Stomach (tissue), 4 donors: ENCODE measurements around the gene ATF5.

ENCODE experiments used
- EP300 ChIP-seq: sonication (generic); formaldehyde crosslinking; IDR thresholded peaks from one replicate; pipeline ENCODE4 v1.6.1; 2017; ENCODE audit warnings: antibody characterized with exemption
- POLR2A ChIP-seq, 4 donors: fragments of 450-650 bp; IDR thresholded peaks; one replicate each; pipeline ENCODE4 v1.6.1; 2016; ENCODE audit warnings: antibody characterized with exemption in 4 of 4, control low read depth in 2 of 4, mild to moderate bottlenecking in 1 of 4, moderate library complexity in 1 of 4
- POLR2AphosphoS5 ChIP-seq, 3 donors: sonication (generic); formaldehyde crosslinking; IDR thresholded peaks; one replicate each; pipeline ENCODE4 v1.6.1; 2016; ENCODE audit warnings: antibody characterized with exemption in 3 of 3
- TF ChIP-seq, protein P1 (sequence below), 7 experiments: fragments of 450-650 bp in 4 of 7; fragments of 200-600 bp in 3 of 7; sonication (generic) in 3 of 7; IDR thresholded peaks; one replicate each; pipeline ENCODE4 v1.5.1; 2016 to 2019; ENCODE audit warnings: antibody characterized with exemption in 7 of 7, control low read depth in 2 of 7, mild to moderate bottlenecking in 1 of 7

DNA sequence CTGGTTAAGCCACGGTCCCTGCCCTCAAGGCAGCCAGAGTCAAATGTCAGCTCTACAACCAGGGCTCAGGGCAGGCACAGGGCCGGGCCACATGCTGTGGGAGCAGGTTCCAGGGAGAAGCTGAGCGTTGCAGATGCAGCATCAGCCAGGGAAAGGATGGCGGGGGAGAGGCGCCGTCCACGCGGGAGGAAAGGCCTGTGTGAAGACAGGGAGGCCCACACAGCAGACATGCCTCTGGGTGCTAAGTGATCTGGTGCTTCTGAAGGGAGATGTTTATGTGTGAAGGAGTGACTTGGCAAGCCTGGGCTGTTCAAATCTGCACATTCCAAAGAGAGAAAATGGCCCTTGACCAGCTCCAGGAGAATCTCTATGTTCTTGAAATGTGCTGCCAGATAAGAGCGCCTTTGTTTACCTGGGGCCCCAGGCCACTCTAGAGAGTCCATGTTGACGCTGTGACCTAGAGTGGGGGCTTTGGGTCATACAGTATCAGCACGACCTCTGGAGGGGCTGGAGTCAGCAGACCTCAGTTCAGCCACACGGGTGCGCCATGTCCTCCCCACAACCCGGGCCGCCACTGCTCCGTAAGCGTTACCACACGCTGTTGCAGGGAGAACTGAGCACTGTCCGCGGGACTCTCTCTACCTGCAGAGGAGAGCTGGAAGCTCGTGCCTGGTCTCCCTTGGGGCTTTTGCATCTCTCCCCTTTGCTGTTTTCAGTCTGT lies 15.9 kb upstream of the ATF5 start:
- TF ChIP-seq, protein P1, sequence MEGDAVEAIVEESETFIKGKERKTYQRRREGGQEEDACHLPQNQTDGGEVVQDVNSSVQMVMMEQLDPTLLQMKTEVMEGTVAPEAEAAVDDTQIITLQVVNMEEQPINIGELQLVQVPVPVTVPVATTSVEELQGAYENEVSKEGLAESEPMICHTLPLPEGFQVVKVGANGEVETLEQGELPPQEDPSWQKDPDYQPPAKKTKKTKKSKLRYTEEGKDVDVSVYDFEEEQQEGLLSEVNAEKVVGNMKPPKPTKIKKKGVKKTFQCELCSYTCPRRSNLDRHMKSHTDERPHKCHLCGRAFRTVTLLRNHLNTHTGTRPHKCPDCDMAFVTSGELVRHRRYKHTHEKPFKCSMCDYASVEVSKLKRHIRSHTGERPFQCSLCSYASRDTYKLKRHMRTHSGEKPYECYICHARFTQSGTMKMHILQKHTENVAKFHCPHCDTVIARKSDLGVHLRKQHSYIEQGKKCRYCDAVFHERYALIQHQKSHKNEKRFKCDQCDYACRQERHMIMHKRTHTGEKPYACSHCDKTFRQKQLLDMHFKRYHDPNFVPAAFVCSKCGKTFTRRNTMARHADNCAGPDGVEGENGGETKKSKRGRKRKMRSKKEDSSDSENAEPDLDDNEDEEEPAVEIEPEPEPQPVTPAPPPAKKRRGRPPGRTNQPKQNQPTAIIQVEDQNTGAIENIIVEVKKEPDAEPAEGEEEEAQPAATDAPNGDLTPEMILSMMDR (IDR thresholded peaks at IDR 0.05), result no peak
- TF ChIP-seq POLR2A (IDR thresholded peaks at IDR 0.05) (no peak), EP300 (no peak), POLR2AphosphoS5 (IDR thresholded peaks at IDR 0.05) (no peak)
